Effector memory CD8-positive, alpha-beta T cell (primary cell): ENCODE data around the gene NCS1.

Source experiments
- ATAC-seq: fragments of 150-1000 bp; cut with Tn5 transposase; replicated peaks from 2 replicates; pipeline ENCODE4 v1.10.0; 2021; ENCODE audit warnings: mild to moderate bottlenecking, moderate library complexity
- DNase-seq, 3 experiments: peaks; one replicate each; pipeline ENCODE4 v3.0.0; 2021
- H3K27ac Mint-ChIP-seq, 2 donors: one replicate each; pipeline ENCODE4 v1.8.0; 2022; ENCODE audit warnings: mild to moderate bottlenecking in 2 of 2, mixed read lengths in 2 of 2, moderate library complexity in 2 of 2
- H3K27me3 Mint-ChIP-seq, 2 donors: one replicate each; pipeline ENCODE4 v1.8.0; 2022; ENCODE audit warnings: mixed read lengths in 2 of 2
- H3K36me3 Mint-ChIP-seq: one replicate; pipeline ENCODE4 v1.8.0; 2022; ENCODE audit warnings: mild to moderate bottlenecking, moderate library complexity, mixed read lengths; ENCODE audit not compliant: insufficient read depth
- H3K4me1 Mint-ChIP-seq, 2 donors: one replicate each; pipeline ENCODE4 v1.8.0; 2022; ENCODE audit warnings: low read depth in 2 of 2, mixed read lengths in 2 of 2
- H3K4me3 Mint-ChIP-seq, 2 donors: one replicate each; pipeline ENCODE4 v1.8.0; 2022; ENCODE audit warnings: mild to moderate bottlenecking in 2 of 2, mixed read lengths in 2 of 2, moderate library complexity in 2 of 2
- H3K9me3 Mint-ChIP-seq, 2 donors: one replicate each; pipeline ENCODE4 v1.8.0; 2022; ENCODE audit warnings: mixed read lengths in 2 of 2

Gene NCS1

GRCh38 chr9:130139251-130139650, 33.0 kb upstream of the NCS1 start:
- H3K27me3 Mint-ChIP-seq, result peaks cover 9 to 11% of the 10 kb centered on the region in 2 donors

GRCh38 chr9:130140706-130141105, 31.5 kb upstream of the NCS1 start:
- ATAC-seq (peak; percentile 40), DNase-seq (no peak)
- Mint-ChIP-seq H3K27ac (peak overlapping the region; percentile 29 to 60), H3K36me3 (peaks cover 6% of the 10 kb centered on the region), H3K4me3 (no peak overlapping the region), H3K27me3 (peaks cover 22 to 25% of the 10 kb centered on the region in 2 donors), H3K4me1 (peaks cover 22 to 28% of the 10 kb centered on the region in 2 donors), H3K9me3 (no peaks in the 10 kb centered on the region)

More at GRCh38 chr9:130139251-130139650, 33.0 kb upstream of the NCS1 start:
- H3K36me3 Mint-ChIP-seq, result peaks cover 15% of the 10 kb centered on the region
- ATAC-seq, result no peak
- no peak for DNase-seq
- H3K4me1 Mint-ChIP-seq, result peaks cover 20 to 26% of the 10 kb centered on the region in 2 donors
- H3K9me3 Mint-ChIP-seq, result no peaks in the 10 kb centered on the region
- no peak overlapping the region for H3K4me3 Mint-ChIP-seq
- peak overlapping the region in 1 of 2 donors; percentile 53 for H3K27ac Mint-ChIP-seq

GRCh38 chr9:130142056-130142455, 30.1 kb upstream of the NCS1 start:
- DNase-seq, result no peak
- Mint-ChIP-seq H3K27ac (no peak overlapping the region), H3K4me3 (no peak overlapping the region), H3K4me1 (peaks cover 16 to 17% of the 10 kb centered on the region in 2 donors), H3K9me3 (no peaks in the 10 kb centered on the region), H3K27me3 (peaks cover 33 to 39% of the 10 kb centered on the region in 2 donors), H3K36me3 (no peaks in the 10 kb centered on the region)
- no peak for ATAC-seq

DNA sequence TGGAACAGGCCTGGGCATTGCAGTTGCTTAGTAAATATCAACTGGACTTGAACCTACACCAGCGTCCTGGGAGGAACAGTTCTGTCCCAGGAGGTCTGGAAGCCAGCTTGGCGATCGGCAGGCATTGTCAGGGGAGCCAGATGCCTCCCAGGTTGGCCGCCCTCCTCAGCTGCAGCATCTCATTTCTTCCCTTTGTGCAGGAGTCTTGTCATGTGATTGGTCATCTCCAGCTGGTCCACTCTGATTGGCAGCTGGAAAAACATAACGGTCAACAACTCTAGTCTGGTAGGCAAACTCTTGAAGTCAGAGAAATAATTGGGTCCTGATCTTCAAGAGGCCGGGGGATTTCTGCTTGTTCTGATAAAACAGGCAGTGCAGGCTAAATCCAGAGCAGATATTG, 29.6 kb upstream of the NCS1 start:
- ATAC-seq, result no peak
- H3K36me3 Mint-ChIP-seq, result no peaks in the 10 kb centered on the region
- no peak overlapping the region for H3K4me3 Mint-ChIP-seq
- H3K9me3 Mint-ChIP-seq, result no peaks in the 10 kb centered on the region
- H3K27me3 Mint-ChIP-seq, result peaks cover 37 to 41% of the 10 kb centered on the region in 2 donors
- H3K4me1 Mint-ChIP-seq, result peaks cover 16 to 17% of the 10 kb centered on the region in 2 donors
- no peak for DNase-seq
- no peak overlapping the region for H3K27ac Mint-ChIP-seq

- Mint-ChIP-seq H3K4me3 (peak overlapping the region in 1 of 2 donors; percentile 40), H3K9me3 (no peaks in the 10 kb centered on the region), H3K27me3 (peaks cover 37 to 41% of the 10 kb centered on the region in 2 donors), H3K36me3 (no peaks in the 10 kb centered on the region), H3K4me1 (peaks cover 16 to 17% of the 10 kb centered on the region in 2 donors), H3K27ac (peak overlapping the region in 1 of 2 donors; percentile 75)
- ATAC-seq, result no peak
- DNase-seq, result no peak
Observed at GRCh38 chr9:130143279-130143893, 28.8 kb upstream of the NCS1 start.

DNA sequence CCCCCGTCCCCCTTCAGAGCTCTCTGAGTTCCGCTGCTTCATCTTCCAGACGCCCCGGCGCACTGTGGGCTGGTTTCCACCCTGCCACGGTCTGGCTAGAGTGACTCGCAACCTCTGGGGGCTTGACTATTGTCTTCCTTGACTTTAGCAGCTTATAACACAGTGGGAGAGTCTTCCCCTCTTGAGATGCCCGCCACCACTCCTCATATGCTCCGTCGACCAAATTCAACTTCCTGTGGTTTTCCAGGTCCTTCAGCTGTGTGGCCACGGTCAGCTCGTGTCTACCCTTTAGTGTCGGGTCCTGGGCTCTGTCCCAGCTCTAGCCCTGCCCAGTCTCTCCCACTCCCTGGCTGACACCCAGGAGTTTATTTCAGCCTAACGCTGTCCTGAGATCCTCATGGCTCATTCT, 28.2 kb upstream of the NCS1 start:
- H3K4me1 Mint-ChIP-seq, result peaks cover 12 to 16% of the 10 kb centered on the region in 2 donors
- peak; percentile 31 for ATAC-seq
- no peak for DNase-seq
- H3K4me3 Mint-ChIP-seq, result peak overlapping the region; percentile 27 to 40
- no peaks in the 10 kb centered on the region for H3K9me3 Mint-ChIP-seq
- peak overlapping the region in 1 of 2 donors; percentile 75 for H3K27ac Mint-ChIP-seq
- peaks cover 37 to 41% of the 10 kb centered on the region in 2 donors for H3K27me3 Mint-ChIP-seq
- H3K36me3 Mint-ChIP-seq, result no peaks in the 10 kb centered on the region

DNA sequence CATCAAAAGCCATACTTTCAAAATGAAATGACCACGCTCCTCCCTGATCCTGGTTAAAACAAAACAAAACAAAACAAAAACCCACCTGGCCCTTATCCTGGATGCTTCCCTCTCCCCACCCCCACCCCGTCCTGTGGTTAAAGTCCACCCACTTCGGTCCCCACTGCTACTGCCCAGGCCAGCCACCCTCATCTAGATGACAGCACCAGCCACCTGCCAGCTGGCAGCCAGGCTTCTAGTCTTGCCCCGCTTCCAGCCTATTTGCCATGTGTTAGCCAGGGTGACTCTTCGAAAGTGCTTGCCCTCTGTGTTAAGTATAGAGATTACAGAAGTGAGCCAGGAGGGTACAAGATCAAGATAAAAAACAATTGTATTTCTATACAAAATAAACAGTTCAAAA, 27.5 kb upstream of the NCS1 start:
- H3K36me3 Mint-ChIP-seq, result no peaks in the 10 kb centered on the region
- DNase-seq, result no peak
- no peak overlapping the region for H3K27ac Mint-ChIP-seq
- H3K9me3 Mint-ChIP-seq, result no peaks in the 10 kb centered on the region
- H3K4me3 Mint-ChIP-seq, result peak overlapping the region in 1 of 2 donors; percentile 40
- peaks cover 37 to 41% of the 10 kb centered on the region in 2 donors for H3K27me3 Mint-ChIP-seq
- ATAC-seq, result no peak
- H3K4me1 Mint-ChIP-seq, result peaks cover 10 to 11% of the 10 kb centered on the region in 2 donors

DNA sequence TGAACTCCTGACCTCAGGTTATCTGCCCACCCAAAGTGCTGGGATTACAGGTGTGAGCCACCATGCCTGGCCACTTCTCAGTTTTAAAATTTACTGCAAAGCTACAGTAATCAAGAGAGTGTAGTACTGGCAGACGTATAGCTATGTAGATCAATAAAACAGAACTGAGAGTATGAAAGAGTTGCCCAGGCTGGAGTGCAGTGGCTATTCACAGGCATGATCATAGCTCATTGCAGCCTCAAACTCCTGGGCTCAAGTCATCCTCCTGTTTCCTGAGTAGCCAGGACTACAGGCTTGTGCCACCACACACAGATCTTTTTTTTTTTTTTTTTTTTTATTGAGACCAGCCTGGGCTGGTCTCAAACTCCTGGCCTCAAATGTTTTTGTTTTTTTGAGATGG, 26.5 kb upstream of the NCS1 start:
- Mint-ChIP-seq H3K27me3 (peaks cover 37 to 41% of the 10 kb centered on the region in 2 donors), H3K36me3 (no peaks in the 10 kb centered on the region), H3K27ac (no peak overlapping the region), H3K4me3 (no peak overlapping the region), H3K9me3 (no peaks in the 10 kb centered on the region), H3K4me1 (peaks cover 10% of the 10 kb centered on the region in 2 donors)
- DNase-seq (no peak), ATAC-seq (no peak)

DNA sequence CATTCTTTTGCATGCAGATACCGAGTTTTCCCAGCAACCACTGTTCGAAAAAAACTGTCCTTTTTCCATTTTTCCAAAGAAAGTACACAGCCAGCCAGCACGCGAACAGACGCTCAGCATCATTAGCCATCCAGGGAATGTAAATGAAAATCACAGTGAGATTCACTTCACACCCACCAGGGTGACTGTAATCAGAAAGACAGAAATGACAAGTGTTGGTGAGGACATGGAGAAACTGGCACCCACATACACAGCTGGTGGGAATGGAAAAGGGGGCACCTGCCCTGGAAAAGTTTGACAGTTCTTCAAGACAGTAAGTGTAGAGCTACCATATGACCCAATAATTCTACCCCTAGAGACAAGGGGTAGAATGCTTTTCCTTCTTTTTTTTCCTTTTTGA, 25.0 kb upstream of the NCS1 start:
- Mint-ChIP-seq H3K9me3 (no peaks in the 10 kb centered on the region), H3K27me3 (peaks cover 37 to 41% of the 10 kb centered on the region in 2 donors), H3K36me3 (no peaks in the 10 kb centered on the region), H3K4me3 (no peak overlapping the region), H3K27ac (no peak overlapping the region), H3K4me1 (peaks cover 8 to 10% of the 10 kb centered on the region in 2 donors)
- ATAC-seq, result no peak
- DNase-seq, result no peak

DNA sequence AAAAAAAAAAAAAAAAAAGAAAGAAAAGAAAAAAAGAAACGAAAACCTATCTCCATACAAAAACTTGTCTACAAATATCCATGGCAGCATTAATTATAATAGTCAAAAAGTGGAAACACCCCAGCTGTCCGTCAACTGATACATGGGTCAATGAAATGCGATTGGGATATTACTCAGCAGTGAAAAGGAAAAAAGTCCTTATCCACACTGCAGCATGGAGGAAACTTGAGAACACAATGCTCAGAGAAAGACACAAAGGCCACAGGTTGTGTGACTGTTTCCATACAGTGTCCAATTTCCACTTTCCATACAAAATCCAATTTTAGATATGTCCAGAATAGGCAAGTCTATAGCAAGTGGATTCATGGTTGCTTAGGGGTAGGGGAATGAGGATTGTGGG, 24.3 kb upstream of the NCS1 start:
- ATAC-seq (no peak), DNase-seq (no peak)
- H3K27ac Mint-ChIP-seq, result no peak overlapping the region
- peaks cover 8 to 10% of the 10 kb centered on the region in 2 donors for H3K4me1 Mint-ChIP-seq
- peaks cover 37 to 41% of the 10 kb centered on the region in 2 donors for H3K27me3 Mint-ChIP-seq
- H3K9me3 Mint-ChIP-seq, result no peaks in the 10 kb centered on the region
- H3K4me3 Mint-ChIP-seq, result no peak overlapping the region
- H3K36me3 Mint-ChIP-seq, result no peaks in the 10 kb centered on the region

DNA sequence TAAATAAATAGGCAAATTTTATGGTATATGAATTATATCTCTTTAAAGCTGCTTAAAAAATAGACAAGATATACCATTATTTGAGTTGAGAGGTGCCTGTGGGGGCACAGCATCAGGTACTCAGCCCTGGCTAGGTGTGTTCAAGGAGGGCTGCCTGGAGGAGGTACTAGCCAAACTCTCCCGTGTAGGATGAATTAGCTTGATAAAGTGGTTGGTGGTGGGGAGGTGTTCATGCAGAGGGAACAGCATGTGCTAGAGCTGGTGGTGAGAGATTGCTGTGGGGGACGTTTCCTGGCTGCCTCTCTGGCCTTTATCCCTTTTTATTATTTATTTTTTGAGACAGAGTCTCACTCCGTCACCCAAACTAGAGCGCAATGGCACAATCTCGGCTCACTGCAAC, 23.2 kb upstream of the NCS1 start:
- Mint-ChIP-seq H3K36me3 (no peaks in the 10 kb centered on the region), H3K4me1 (peaks cover 3 to 6% of the 10 kb centered on the region in 2 donors)

DNA sequence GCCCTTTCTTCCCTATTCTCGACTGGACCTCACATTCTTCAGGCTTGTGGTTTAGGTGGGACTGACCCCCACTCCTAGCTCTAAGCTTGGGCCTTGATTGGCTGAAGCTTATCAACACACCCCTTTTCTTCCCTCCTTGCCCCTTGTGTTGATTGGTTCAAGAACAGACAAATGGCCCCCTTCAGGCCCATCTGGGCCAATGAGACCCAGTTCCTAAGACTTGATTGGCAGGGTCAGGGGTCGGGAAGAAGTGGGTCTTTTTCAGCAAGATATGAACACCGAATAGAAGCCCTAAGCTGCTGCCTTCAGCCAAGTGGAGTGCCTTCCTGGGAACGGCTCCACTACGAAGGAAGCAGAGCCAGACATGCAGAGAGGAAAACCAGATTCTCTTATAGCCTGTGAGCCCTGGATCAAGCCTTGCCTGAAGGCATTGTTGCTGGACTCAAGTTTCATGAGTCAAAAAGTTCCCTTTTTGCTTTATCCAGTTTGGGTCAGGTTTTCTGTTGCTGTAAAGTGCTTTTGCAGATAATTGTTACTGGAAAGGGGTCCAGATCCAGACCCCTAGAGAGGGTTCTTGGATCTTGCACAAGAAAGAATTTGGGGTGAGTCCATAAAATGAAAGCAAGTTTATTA, 22.4 kb upstream of the NCS1 start:
- DNase-seq (no peak), ATAC-seq (no peak)
- peaks cover 0 to under 1% of the 10 kb centered on the region in 2 donors for H3K4me1 Mint-ChIP-seq
- no peak overlapping the region for H3K27ac Mint-ChIP-seq
- H3K4me3 Mint-ChIP-seq, result no peak overlapping the region
- no peaks in the 10 kb centered on the region for H3K36me3 Mint-ChIP-seq
- no peaks in the 10 kb centered on the region for H3K9me3 Mint-ChIP-seq
- H3K27me3 Mint-ChIP-seq, result peaks cover 23 to 25% of the 10 kb centered on the region in 2 donors

More for the DNA sequence above, 23.2 kb upstream of the NCS1 start:
- no peak overlapping the region for H3K27ac Mint-ChIP-seq
- DNase-seq (no peak), ATAC-seq (no peak)
- no peaks in the 10 kb centered on the region for H3K9me3 Mint-ChIP-seq
- no peak overlapping the region for H3K4me3 Mint-ChIP-seq
- H3K27me3 Mint-ChIP-seq, result peaks cover 30 to 32% of the 10 kb centered on the region in 2 donors

DNA sequence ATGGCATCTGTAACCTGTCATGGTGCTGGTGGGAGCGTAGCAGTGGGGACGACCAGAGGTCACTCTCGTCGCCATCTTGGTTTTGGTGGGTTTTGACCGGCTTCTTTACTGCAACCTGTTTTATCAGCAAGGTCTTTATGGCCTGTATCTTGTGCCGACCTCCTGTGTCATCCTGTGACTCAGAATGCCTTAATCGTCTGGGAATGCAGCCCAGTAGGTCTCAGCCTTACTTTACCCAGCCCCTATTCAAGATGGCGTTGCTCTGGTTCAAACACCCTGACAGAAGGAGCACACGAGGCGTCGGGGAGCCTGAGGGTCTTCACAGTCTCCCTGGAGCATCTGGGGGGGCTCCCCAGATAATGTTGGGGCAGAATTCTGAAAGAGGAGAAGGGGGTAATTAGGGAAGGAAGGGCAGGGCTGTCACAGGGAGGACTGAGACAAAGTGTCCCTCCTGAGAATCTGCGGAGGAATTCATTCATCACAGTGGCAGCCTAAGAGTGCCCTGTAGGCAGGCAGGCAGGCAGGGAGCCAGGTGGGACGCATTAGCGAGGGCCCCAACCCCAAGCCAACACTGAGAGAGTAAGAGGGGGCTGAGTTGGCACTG, 21.3 kb upstream of the NCS1 start:
- no peak overlapping the region for H3K4me3 Mint-ChIP-seq
- no peaks in the 10 kb centered on the region for H3K36me3 Mint-ChIP-seq
- DNase-seq (no peak), ATAC-seq (no peak)
- no peaks in the 10 kb centered on the region for H3K9me3 Mint-ChIP-seq
- H3K27me3 Mint-ChIP-seq, result peaks cover 14% of the 10 kb centered on the region in 2 donors
- no peaks in the 10 kb centered on the region for H3K4me1 Mint-ChIP-seq
- peak overlapping the region in 1 of 2 donors; percentile 55 for H3K27ac Mint-ChIP-seq

DNA sequence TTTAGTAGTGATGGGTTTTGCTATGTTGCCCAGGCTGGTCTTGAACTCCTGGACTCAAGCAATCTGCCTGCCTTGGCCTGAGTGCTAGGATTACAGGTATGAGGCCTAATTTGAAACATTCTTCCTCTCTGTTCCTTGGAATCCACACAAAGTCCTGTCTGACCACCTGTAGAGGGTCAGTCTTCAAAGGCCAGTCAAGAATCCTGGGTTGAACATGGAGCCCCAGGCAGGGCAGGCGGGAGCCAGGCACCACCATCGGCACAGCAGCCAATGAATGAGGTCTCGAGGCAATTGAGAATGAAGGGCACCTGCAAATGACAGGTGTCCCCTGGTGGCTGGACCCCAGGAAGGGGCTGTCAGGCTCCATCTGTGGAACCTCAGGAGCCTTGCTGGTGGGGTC, 17.4 kb upstream of the NCS1 start:
- ATAC-seq (no peak), DNase-seq (no peak)
- Mint-ChIP-seq H3K4me1 (peaks cover 0 to 3% of the 10 kb centered on the region in 2 donors), H3K36me3 (no peaks in the 10 kb centered on the region), H3K27me3 (no peaks in the 10 kb centered on the region), H3K27ac (peak overlapping the region in 1 of 2 donors; percentile 19), H3K4me3 (no peak overlapping the region), H3K9me3 (no peaks in the 10 kb centered on the region)
